ENCODE results near the gene ERC2.

DNA sequence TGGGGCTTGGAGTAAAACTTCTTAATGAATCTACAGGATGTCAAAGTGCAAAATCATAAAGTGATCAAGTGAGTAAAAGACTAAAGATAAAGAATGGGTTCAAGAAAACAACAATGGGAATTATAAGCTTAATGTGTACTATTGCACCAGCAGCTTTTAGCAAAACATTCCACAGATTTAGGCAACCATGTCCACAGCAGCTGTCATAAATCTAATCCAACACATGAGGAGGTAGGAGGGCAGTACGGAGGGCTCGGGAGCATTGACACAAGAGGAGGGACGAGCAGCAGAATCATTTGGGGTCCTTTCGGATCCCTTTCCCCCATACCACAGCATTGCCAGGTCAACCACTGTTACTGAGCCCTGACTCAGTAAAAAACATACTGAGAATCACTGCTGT, 516.9 kb downstream of the ERC2 start:
- TF ChIP-seq FOXM1 (IDR thresholded peaks at IDR 0.05; ENCODE audit: borderline replicate concordance, low read depth): no peak
- TF ChIP-seq CEBPB (IDR thresholded peaks at IDR 0.05): no peak
- TF ChIP-seq EP300 (IDR thresholded peaks at IDR 0.05; ENCODE audit: borderline replicate concordance): no peak

All from Ishikawa (cell line).